GM18499 (cell line): ENCODE results near the gene DNAAF6.

Experiments
- ATAC-seq: cut with Tn5 transposase; IDR thresholded peaks from one replicate; pipeline ENCODE4 v1.9.1; 2021; ENCODE audit warnings: moderate number of reproducible peaks; ENCODE audit not compliant: insufficient read depth, unreplicated experiment

The DNAAF6 gene

DNA sequence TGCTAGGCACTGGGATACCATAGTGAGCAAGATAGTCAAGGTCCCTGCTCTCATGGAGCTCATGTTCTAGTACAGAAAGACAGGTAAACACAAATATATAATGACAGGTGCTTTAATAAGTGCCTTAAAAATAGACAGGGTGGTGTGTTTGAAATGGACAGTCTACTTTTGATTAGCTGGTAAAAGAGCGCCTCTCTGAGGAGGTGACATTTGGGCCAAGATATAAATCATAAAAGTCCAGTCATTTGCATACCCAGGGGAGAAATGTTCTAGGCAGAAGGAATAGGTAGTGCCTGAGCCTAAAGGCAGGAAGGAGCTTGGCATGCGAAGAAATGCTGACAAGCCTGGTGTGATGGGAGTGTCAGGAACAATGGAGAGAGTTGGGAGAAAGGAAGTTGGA, 83.6 kb downstream of the DNAAF6 start:
- no peak for ATAC-seq

DNA sequence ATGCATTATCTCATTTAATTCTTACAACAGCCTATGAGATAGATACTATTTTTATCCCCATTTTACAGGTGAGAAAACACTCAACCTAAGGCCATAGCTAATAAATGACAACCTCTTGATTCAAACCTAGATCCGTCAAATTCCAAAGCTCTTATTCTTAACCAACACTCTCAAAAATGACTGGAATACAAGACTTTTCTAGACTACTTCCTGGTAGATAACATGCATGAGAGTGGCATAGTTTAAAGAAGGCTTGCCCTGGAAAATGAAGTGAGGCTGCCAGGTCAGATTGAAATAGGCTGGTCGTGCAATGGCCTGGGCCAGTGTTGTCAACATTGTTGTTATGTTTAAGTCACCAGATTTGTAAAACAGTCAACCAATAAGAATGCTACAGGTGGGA, 86.6 kb downstream of the DNAAF6 start:
- ATAC-seq = no peak
